ENCODE data around the gene PIGS. TPM values are rescaled to one million over a fixed set of nuclear protein-coding genes. Genes with fewer than 3 reads are reported as not detected.

Gene PIGS
- total RNA-seq, 3 donors from 2014 or later = 35.4 to 63.5 (median 53.3) TPM

- H3K27ac ChIP-seq = no peak overlapping the region
- H3K4me3 ChIP-seq = no peak overlapping the region
- DNase-seq (ENCODE audit: low spot score in 2 of 2) = no peak
- intact Hi-C loops (cut with DNase I; ENCODE audit: low total_unique reads) = no loop called here
- no peaks in the 10 kb centered on the region for H3K27me3 ChIP-seq
- TF ChIP-seq POLR2A (IDR thresholded peaks at IDR 0.05) (no peak), CTCF (IDR thresholded peaks at IDR 0.05) (no peak), POLR2AphosphoS5 (IDR thresholded peaks at IDR 0.05) (no peak)
- no peaks in the 10 kb centered on the region for H3K9me3 ChIP-seq
- H3K36me3 ChIP-seq = peaks cover 10% of the 10 kb centered on the region
- H3K4me1 ChIP-seq = peaks cover 0 to 10% of the 10 kb centered on the region in 2 donors
Measured at GRCh38 chr17:28550858-28551257, 20.5 kb downstream of the PIGS start.

GRCh38 chr17:28549236-28550132, 21.8 kb downstream of the PIGS start:
- intact Hi-C loops (cut with DNase I; ENCODE audit: low total_unique reads) = no loop called here
- no peaks in the 10 kb centered on the region for H3K27me3 ChIP-seq
- TF ChIP-seq POLR2A (IDR thresholded peaks at IDR 0.05) = no peak
- TF ChIP-seq POLR2AphosphoS5 (IDR thresholded peaks at IDR 0.05) = no peak
- TF ChIP-seq CTCF (IDR thresholded peaks at IDR 0.05) = no peak
- no peak for DNase-seq (ENCODE audit: low spot score in 2 of 2)
- H3K4me1 ChIP-seq = peaks cover 0 to 10% of the 10 kb centered on the region in 2 donors
- no peak overlapping the region for H3K27ac ChIP-seq
- peaks cover 9% of the 10 kb centered on the region for H3K36me3 ChIP-seq
- no peaks in the 10 kb centered on the region for H3K9me3 ChIP-seq
- H3K4me3 ChIP-seq = no peak overlapping the region

- TF ChIP-seq CTCF (IDR thresholded peaks at IDR 0.05) (no peak), POLR2A (IDR thresholded peaks at IDR 0.05) (no peak), POLR2AphosphoS5 (IDR thresholded peaks at IDR 0.05) (no peak)
- Histone ChIP-seq H3K9me3 (no peaks in the 10 kb centered on the region), H3K36me3 (no peaks in the 10 kb centered on the region), H3K4me3 (no peak overlapping the region), H3K4me1 (peaks cover 0 to 10% of the 10 kb centered on the region in 2 donors), H3K27ac (no peak overlapping the region), H3K27me3 (no peaks in the 10 kb centered on the region)
- no peak for DNase-seq (ENCODE audit: low spot score in 2 of 2)
- intact Hi-C loops (cut with DNase I; ENCODE audit: low total_unique reads) = no loop called here
Measured at GRCh38 chr17:28548417-28549130, 22.8 kb downstream of the PIGS start.

- Histone ChIP-seq H3K4me3 (no peak overlapping the region), H3K9me3 (no peaks in the 10 kb centered on the region), H3K4me1 (peaks cover 0 to 10% of the 10 kb centered on the region in 2 donors), H3K36me3 (no peaks in the 10 kb centered on the region), H3K27ac (no peak overlapping the region), H3K27me3 (no peaks in the 10 kb centered on the region)
- TF ChIP-seq POLR2A (IDR thresholded peaks at IDR 0.05) = no peak
- peak; percentile 25 to 84 (median 79) for TF ChIP-seq CTCF (IDR thresholded peaks at IDR 0.05)
- intact Hi-C loops (cut with DNase I; ENCODE audit: low total_unique reads) = no loop called here
- peak; percentile 60 to 80 for DNase-seq (ENCODE audit: low spot score in 2 of 2)
Measured at GRCh38 chr17:28547623-28548416, 23.5 kb downstream of the PIGS start.

Measured in breast epithelium (tissue), 4 donors.